ENCODE results near the gene GDI1.

The GDI1 gene

GRCh38 chrX:154487518-154488290 is 50.8 kb downstream of the GDI1 start:
- Histone ChIP-seq H3K79me2 (ENCODE audit: insufficient read depth, low read length) (peaks cover 44% of the 10 kb centered on the region), H3K9me3 (ENCODE audit: insufficient read depth, low read depth, low read length) (no peaks in the 10 kb centered on the region), H3K9me2 (replicated peaks; ENCODE audit: low read depth, low read length) (no peaks in the 10 kb centered on the region), H3K4me3 (ENCODE audit: low read length, poor library complexity, severe bottlenecking) (peak overlapping the region; percentile 72), H3K4me2 (ENCODE audit: low read depth, low read length, poor library complexity, severe bottlenecking) (peak overlapping the region; percentile 71), H2AFZ (ENCODE audit: low read length) (no peak overlapping the region), H3K9ac (ENCODE audit: low read depth, low read length, poor library complexity, severe bottlenecking) (peak overlapping the region; percentile 61), H3F3A (ENCODE audit: low read depth) (no peaks in the 10 kb centered on the region), H3K27me3 (ENCODE audit: insufficient read depth, low read length, poor library complexity, severe bottlenecking) (no peaks in the 10 kb centered on the region), H4K20me1 (ENCODE audit: insufficient read depth, low read length, poor library complexity, severe bottlenecking) (peaks cover 5% of the 10 kb centered on the region), H3K36me3 (ENCODE audit: insufficient read depth, low read length) (no peaks in the 10 kb centered on the region), H3K4me1 (ENCODE audit: insufficient read depth, low read length, poor library complexity, severe bottlenecking) (no peaks in the 10 kb centered on the region)
- no peak for TF ChIP-seq CTCF (conservative IDR thresholded peaks at IDR 0.05; ENCODE audit: low read length)
- no peak for TF ChIP-seq EZH2phosphoT487 (IDR thresholded peaks at IDR 0.05; ENCODE audit: borderline replicate concordance)

- Histone ChIP-seq H3K27me3 (ENCODE audit: insufficient read depth, low read length, poor library complexity, severe bottlenecking) (no peaks in the 10 kb centered on the region), H3K9ac (ENCODE audit: low read depth, low read length, poor library complexity, severe bottlenecking) (no peak overlapping the region), H4K20me1 (ENCODE audit: insufficient read depth, low read length, poor library complexity, severe bottlenecking) (peaks cover 5% of the 10 kb centered on the region), H2AFZ (ENCODE audit: low read length) (no peak overlapping the region), H3F3A (ENCODE audit: low read depth) (no peaks in the 10 kb centered on the region), H3K4me1 (ENCODE audit: insufficient read depth, low read length, poor library complexity, severe bottlenecking) (no peaks in the 10 kb centered on the region), H3K4me2 (ENCODE audit: low read depth, low read length, poor library complexity, severe bottlenecking) (peak overlapping the region; percentile 77), H3K79me2 (ENCODE audit: insufficient read depth, low read length) (peaks cover 41% of the 10 kb centered on the region), H3K4me3 (ENCODE audit: low read length, poor library complexity, severe bottlenecking) (no peak overlapping the region), H3K9me2 (replicated peaks; ENCODE audit: low read depth, low read length) (no peaks in the 10 kb centered on the region), H3K36me3 (ENCODE audit: insufficient read depth, low read length) (no peaks in the 10 kb centered on the region), H3K9me3 (ENCODE audit: insufficient read depth, low read depth, low read length) (no peaks in the 10 kb centered on the region)
- TF ChIP-seq CTCF (conservative IDR thresholded peaks at IDR 0.05; ENCODE audit: low read length) (no peak), EZH2phosphoT487 (IDR thresholded peaks at IDR 0.05; ENCODE audit: borderline replicate concordance) (no peak)
These were observed 51.6 kb downstream of the GDI1 start for GRCh38 chrX:154488336-154489075.

- Histone ChIP-seq H3F3A (ENCODE audit: low read depth) (no peaks in the 10 kb centered on the region), H2AFZ (ENCODE audit: low read length) (no peak overlapping the region), H3K79me2 (ENCODE audit: insufficient read depth, low read length) (peaks cover 34% of the 10 kb centered on the region), H3K27me3 (ENCODE audit: insufficient read depth, low read length, poor library complexity, severe bottlenecking) (no peaks in the 10 kb centered on the region), H4K20me1 (ENCODE audit: insufficient read depth, low read length, poor library complexity, severe bottlenecking) (peaks cover 5% of the 10 kb centered on the region), H3K9me3 (ENCODE audit: insufficient read depth, low read depth, low read length) (no peaks in the 10 kb centered on the region), H3K9ac (ENCODE audit: low read depth, low read length, poor library complexity, severe bottlenecking) (peak overlapping the region; percentile 77), H3K36me3 (ENCODE audit: insufficient read depth, low read length) (no peaks in the 10 kb centered on the region), H3K9me2 (replicated peaks; ENCODE audit: low read depth, low read length) (no peaks in the 10 kb centered on the region), H3K4me3 (ENCODE audit: low read length, poor library complexity, severe bottlenecking) (peak overlapping the region; percentile 87), H3K4me1 (ENCODE audit: insufficient read depth, low read length, poor library complexity, severe bottlenecking) (no peaks in the 10 kb centered on the region), H3K4me2 (ENCODE audit: low read depth, low read length, poor library complexity, severe bottlenecking) (peak overlapping the region; percentile 77)
- TF ChIP-seq CTCF (conservative IDR thresholded peaks at IDR 0.05; ENCODE audit: low read length) (no peak), EZH2phosphoT487 (IDR thresholded peaks at IDR 0.05; ENCODE audit: borderline replicate concordance) (no peak)
These were observed 52.2 kb downstream of the GDI1 start for GRCh38 chrX:154489182-154489581.
